Measurements from ENCODE around the gene EPB41L4B. TPM values are rescaled to one million over a fixed set of nuclear protein-coding genes. Genes with fewer than 3 reads are reported as not detected.

The EPB41L4B gene
- polyA plus RNA-seq, 1 donor from 2014 or later = 4.1 TPM

DNA sequence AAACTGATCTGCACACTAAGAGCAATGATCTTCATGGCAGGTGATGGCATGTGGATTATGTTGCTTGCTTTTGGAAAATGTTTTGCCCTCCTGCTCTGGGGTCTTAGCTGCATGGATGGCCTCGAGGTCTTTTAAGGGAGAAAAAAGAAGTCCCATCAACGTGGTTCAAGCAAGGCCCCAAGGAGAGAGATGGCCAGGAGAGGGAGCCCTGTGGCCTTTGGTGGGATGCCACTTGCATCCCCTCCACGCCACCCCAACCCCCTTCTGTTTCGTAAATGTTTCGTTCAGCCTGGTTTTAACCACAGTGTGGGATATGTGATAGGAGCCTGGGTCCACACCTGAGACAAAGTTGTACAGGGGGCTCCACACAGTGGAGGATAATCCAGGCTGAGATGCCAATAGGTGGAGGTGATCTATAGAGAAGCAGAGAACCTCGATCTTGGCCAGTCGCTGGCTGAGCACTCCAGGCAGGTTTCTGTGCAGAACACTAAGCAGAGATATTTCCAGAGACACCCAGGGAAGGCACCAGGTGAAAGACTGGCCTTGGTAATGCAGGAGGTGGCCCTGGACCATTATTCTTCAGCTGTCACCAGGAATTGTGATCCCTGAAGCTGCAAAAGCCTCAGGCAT, 128.0 kb downstream of the EPB41L4B start:
- H3F3A ChIP-seq (ENCODE audit: insufficient read depth, low read length, poor library complexity, severe bottlenecking) = no peaks in the 10 kb centered on the region

DNA sequence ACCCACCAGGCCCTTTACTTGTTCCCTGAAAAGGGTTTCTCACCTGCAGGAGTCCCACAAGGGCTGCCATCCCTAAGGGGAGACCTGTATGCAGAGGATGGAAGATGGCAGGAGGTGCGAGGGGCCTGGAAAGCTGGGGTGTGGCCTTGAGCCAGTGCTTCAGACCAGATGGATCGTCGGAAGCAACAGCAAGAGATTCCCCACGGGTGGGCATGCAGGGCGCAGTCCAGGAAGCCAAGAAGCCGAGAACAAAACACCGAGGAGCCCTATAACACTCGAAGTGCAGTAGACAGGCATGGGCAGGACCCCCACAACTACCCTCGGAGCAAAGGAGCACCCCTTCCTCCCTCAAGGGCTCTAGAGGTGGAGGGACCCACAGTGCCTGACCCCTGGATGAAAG, 129.1 kb downstream of the EPB41L4B start:
- TF ChIP-seq RAD21 (conservative IDR thresholded peaks at IDR 0.05) (no peak), EZH2 (IDR thresholded peaks at IDR 0.05; ENCODE audit: borderline replicate concordance, insufficient read depth, low read length, poor library complexity, severe bottlenecking) (no peak), MXI1 (conservative IDR thresholded peaks at IDR 0.05; ENCODE audit: poor library complexity, severe bottlenecking) (no peak), SMC3 (conservative IDR thresholded peaks at IDR 0.05; ENCODE audit: poor library complexity) (no peak), EP300 (conservative IDR thresholded peaks at IDR 0.05; ENCODE audit: poor library complexity, severe bottlenecking) (no peak), POLR2AphosphoS5 (IDR thresholded peaks at IDR 0.05) (no peak), TAF1 (IDR thresholded peaks at IDR 0.05; ENCODE audit: low read depth) (no peak)
- TF ChIP-seq, protein P1, sequence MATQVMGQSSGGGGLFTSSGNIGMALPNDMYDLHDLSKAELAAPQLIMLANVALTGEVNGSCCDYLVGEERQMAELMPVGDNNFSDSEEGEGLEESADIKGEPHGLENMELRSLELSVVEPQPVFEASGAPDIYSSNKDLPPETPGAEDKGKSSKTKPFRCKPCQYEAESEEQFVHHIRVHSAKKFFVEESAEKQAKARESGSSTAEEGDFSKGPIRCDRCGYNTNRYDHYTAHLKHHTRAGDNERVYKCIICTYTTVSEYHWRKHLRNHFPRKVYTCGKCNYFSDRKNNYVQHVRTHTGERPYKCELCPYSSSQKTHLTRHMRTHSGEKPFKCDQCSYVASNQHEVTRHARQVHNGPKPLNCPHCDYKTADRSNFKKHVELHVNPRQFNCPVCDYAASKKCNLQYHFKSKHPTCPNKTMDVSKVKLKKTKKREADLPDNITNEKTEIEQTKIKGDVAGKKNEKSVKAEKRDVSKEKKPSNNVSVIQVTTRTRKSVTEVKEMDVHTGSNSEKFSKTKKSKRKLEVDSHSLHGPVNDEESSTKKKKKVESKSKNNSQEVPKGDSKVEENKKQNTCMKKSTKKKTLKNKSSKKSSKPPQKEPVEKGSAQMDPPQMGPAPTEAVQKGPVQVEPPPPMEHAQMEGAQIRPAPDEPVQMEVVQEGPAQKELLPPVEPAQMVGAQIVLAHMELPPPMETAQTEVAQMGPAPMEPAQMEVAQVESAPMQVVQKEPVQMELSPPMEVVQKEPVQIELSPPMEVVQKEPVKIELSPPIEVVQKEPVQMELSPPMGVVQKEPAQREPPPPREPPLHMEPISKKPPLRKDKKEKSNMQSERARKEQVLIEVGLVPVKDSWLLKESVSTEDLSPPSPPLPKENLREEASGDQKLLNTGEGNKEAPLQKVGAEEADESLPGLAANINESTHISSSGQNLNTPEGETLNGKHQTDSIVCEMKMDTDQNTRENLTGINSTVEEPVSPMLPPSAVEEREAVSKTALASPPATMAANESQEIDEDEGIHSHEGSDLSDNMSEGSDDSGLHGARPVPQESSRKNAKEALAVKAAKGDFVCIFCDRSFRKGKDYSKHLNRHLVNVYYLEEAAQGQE (IDR thresholded peaks at IDR 0.05; ENCODE audit: borderline replicate concordance) = no peak
- TF ChIP-seq, protein P2, sequence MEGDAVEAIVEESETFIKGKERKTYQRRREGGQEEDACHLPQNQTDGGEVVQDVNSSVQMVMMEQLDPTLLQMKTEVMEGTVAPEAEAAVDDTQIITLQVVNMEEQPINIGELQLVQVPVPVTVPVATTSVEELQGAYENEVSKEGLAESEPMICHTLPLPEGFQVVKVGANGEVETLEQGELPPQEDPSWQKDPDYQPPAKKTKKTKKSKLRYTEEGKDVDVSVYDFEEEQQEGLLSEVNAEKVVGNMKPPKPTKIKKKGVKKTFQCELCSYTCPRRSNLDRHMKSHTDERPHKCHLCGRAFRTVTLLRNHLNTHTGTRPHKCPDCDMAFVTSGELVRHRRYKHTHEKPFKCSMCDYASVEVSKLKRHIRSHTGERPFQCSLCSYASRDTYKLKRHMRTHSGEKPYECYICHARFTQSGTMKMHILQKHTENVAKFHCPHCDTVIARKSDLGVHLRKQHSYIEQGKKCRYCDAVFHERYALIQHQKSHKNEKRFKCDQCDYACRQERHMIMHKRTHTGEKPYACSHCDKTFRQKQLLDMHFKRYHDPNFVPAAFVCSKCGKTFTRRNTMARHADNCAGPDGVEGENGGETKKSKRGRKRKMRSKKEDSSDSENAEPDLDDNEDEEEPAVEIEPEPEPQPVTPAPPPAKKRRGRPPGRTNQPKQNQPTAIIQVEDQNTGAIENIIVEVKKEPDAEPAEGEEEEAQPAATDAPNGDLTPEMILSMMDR (IDR thresholded peaks at IDR 0.05; ENCODE audit: poor library complexity, severe bottlenecking) = no peak
- H3F3A ChIP-seq (ENCODE audit: insufficient read depth, low read length, poor library complexity, severe bottlenecking) = no peaks in the 10 kb centered on the region
- H3K27ac ChIP-seq (ENCODE audit: low read length) = no peak overlapping the region
- H2AFZ ChIP-seq (ENCODE audit: low read depth, low read length) = no peak overlapping the region
- H3K27me3 ChIP-seq (ENCODE audit: insufficient read depth, low read depth, low read length) = no peaks in the 10 kb centered on the region
- no peaks in the 10 kb centered on the region for H4K20me1 ChIP-seq (ENCODE audit: insufficient read depth)
- H3K79me2 ChIP-seq (replicated peaks; ENCODE audit: insufficient read depth, low read length) = no peaks in the 10 kb centered on the region
- no peak overlapping the region for H3K9ac ChIP-seq (ENCODE audit: low read length)
- H3K36me3 ChIP-seq (ENCODE audit: insufficient read depth, low read length) = no peaks in the 10 kb centered on the region
- H3K4me3 ChIP-seq (ENCODE audit: low read length) = no peak overlapping the region
- H3K9me3 ChIP-seq (ENCODE audit: low read length) = no peaks in the 10 kb centered on the region
- no peaks in the 10 kb centered on the region for H3K9me2 ChIP-seq (ENCODE audit: insufficient read depth, low read length)
- H3K4me2 ChIP-seq (ENCODE audit: low read length) = no peak overlapping the region

More for the DNA sequence above, 128.0 kb downstream of the EPB41L4B start:
- H3K9me2 ChIP-seq (ENCODE audit: insufficient read depth, low read length) = no peaks in the 10 kb centered on the region
- no peaks in the 10 kb centered on the region for H4K20me1 ChIP-seq (ENCODE audit: insufficient read depth)
- TF ChIP-seq POLR2AphosphoS5 (IDR thresholded peaks at IDR 0.05) (no peak), SMC3 (conservative IDR thresholded peaks at IDR 0.05; ENCODE audit: poor library complexity) (no peak), EP300 (conservative IDR thresholded peaks at IDR 0.05; ENCODE audit: poor library complexity, severe bottlenecking) (no peak), RAD21 (conservative IDR thresholded peaks at IDR 0.05) (no peak), MXI1 (conservative IDR thresholded peaks at IDR 0.05; ENCODE audit: poor library complexity, severe bottlenecking) (no peak), TAF1 (IDR thresholded peaks at IDR 0.05; ENCODE audit: low read depth) (no peak), EZH2 (IDR thresholded peaks at IDR 0.05; ENCODE audit: borderline replicate concordance, insufficient read depth, low read length, poor library complexity, severe bottlenecking) (no peak)
- TF ChIP-seq, protein P2 (IDR thresholded peaks at IDR 0.05; ENCODE audit: poor library complexity, severe bottlenecking) = no peak
- TF ChIP-seq, protein P1 (IDR thresholded peaks at IDR 0.05; ENCODE audit: borderline replicate concordance) = no peak
- H3K27ac ChIP-seq (ENCODE audit: low read length) = no peak overlapping the region
- no peaks in the 10 kb centered on the region for H3K79me2 ChIP-seq (replicated peaks; ENCODE audit: insufficient read depth, low read length)
- H3K4me2 ChIP-seq (ENCODE audit: low read length) = no peak overlapping the region
- H3K4me3 ChIP-seq (ENCODE audit: low read length) = no peak overlapping the region
- H2AFZ ChIP-seq (ENCODE audit: low read depth, low read length) = no peak overlapping the region
- H3K9ac ChIP-seq (ENCODE audit: low read length) = no peak overlapping the region
- no peaks in the 10 kb centered on the region for H3K27me3 ChIP-seq (ENCODE audit: insufficient read depth, low read depth, low read length)
- H3K36me3 ChIP-seq (ENCODE audit: insufficient read depth, low read length) = no peaks in the 10 kb centered on the region
- H3K9me3 ChIP-seq (ENCODE audit: low read length) = no peaks in the 10 kb centered on the region

Data from neural cell (in vitro differentiated cells).